ENCODE results near the gene FBXL12.
"Not testable (repeated sequence)": the region's sequence is repeated elsewhere in the genome, so short reads cannot be mapped to it uniquely, and the experiment has no call there.

Gene FBXL12

DNA sequence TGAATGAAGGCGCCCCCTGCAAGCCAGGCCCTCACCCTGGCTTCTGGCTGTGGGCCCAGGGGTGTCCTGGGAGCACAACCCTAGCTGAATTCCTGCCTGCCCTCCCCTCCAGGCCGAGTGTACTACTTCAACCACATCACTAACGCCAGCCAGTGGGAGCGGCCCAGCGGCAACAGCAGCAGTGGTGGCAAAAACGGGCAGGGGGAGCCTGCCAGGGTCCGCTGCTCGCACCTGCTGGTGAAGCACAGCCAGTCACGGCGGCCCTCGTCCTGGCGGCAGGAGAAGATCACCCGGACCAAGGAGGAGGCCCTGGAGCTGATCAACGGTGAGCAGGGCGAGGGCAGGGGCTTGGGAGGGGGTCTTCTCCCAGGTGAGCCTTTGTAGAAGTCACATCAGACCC lies 19.4 kb upstream of the FBXL12 start:
- no peak for DNase-seq

DNA sequence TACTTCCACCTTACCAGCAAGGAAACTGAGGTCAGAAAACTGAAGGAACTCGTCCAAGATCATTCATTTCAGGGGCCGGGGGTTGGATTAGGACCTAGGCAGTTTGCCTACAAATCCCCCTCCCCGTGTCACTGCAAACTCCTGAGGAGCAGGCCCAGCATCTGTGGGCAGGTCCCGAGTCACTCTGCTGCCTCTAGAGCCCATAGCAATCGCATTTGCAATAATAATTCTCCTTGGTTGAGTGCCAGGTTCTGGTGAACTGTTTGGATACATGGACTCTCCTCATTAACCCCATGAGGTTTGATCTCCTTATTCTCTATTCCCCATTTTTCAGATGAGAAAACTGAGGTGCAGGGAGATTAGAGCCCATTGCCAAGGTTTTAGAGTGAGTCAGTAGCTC lies 17.1 kb upstream of the FBXL12 start:
- DNase-seq, result no peak

DNA sequence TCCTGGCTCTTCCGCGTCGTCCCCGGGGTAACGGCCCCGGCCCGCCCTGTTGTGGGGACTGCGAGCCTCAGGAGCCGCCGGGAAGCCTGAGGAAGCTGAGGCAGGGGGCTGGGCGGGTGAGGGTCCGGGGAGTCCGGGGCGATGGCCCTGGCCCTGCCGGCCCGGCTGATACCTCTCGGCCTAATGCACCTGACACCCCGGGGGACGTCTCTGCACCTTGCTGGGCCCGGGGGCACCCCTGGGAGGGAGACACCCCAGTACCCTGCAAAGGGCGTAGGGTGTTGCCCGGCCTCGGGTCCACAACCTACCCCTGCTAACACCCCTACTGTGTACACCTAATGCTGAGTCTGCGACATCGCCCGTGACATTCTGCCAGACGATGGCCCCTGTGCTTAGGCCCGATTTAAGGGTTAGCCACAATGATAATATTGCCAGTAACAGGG lies 16.6 kb upstream of the FBXL12 start:
- no peak for DNase-seq

DNA sequence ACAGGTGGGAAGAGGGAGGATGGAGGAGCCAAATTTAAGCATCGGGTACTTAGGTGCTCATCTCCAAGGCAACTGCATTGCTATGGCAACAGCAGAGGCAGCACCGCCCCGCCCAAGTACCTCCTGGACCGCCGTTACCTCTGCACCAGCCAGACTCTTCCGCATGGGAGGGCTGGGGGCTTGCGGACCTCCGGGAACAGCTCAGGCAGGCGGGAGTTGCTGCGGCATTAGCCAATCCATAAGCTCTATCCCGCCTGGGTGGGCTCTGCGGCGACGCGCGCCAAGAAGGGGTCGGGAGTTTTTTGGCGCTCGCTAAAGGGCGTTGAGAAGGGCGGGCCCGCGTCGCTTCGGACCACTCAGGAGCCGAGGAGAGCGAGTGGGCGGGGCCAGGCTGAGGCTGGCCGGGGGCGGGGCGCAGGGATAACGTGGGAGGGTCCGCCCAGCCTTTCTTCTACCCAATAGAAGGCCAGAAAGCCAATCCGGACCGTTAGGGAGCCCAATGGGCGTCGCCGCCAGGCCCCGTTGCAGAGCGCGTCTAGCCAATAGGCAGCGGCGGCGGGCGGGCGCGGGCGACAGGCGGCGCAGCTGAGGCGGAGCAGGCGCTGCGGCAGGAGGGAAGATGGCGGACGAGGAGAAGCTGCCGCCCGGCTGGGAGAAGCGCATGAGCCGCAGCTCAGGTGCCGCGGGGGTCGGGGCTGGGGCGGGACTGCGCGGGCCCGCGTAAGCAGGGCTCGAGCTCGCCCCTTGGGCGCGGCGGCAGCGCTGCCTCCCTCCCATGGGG lies 16.0 kb upstream of the FBXL12 start, which contains the start of gene PIN1:
Gene PIN1, plus strand, starts transcription at position 593 of the 781 bp plus-strand sequence. Its CDS starts 27 bp downstream, at position 620.
- DNase-seq, result peak; percentile 98

DNA sequence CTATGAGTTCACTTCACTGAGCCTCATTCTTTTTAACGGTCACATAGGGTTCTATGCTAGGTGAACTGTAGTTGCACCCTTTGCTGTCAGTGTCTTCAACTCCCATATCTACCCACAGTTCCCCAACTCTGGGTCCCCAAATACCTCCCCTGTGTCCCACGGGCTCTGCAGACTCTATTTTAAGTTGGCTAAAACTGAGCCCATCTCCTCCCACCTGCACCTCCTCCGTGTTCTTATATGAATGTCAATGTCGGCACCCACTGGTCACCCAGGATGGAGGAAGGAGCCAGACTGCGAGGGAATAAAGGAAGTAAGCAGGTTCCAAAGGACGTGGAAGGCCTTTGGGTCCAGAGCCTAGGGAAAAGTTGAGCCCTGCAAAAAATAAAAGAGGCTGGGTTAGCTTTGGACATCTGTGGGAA lies 15.4 kb upstream of the FBXL12 start:
- DNase-seq, result no peak

DNA sequence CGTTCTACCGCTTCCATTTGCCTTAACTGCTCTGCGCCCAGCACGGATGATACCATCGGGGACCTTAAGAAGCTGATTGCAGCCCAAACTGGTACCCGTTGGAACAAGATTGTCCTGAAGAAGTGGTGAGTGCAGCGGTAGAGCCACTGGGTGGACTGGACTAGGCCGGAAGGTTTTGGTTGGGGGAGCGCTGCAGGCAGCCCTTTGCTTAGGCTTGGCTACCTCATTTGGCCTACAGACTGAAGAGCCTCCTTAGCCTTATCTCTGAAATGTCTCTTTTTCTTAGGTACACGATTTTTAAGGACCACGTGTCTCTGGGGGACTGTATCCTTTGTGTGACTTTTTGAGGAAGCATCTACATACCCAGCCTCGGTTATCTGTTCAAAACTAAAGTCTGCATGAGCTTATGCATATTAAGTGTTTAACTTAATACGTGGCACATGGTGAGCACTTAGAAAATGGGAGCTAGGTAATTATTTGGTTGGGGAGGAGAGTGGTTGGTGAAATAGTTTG lies 9.7 kb upstream of the FBXL12 start:
- DNase-seq, result no peak

DNA sequence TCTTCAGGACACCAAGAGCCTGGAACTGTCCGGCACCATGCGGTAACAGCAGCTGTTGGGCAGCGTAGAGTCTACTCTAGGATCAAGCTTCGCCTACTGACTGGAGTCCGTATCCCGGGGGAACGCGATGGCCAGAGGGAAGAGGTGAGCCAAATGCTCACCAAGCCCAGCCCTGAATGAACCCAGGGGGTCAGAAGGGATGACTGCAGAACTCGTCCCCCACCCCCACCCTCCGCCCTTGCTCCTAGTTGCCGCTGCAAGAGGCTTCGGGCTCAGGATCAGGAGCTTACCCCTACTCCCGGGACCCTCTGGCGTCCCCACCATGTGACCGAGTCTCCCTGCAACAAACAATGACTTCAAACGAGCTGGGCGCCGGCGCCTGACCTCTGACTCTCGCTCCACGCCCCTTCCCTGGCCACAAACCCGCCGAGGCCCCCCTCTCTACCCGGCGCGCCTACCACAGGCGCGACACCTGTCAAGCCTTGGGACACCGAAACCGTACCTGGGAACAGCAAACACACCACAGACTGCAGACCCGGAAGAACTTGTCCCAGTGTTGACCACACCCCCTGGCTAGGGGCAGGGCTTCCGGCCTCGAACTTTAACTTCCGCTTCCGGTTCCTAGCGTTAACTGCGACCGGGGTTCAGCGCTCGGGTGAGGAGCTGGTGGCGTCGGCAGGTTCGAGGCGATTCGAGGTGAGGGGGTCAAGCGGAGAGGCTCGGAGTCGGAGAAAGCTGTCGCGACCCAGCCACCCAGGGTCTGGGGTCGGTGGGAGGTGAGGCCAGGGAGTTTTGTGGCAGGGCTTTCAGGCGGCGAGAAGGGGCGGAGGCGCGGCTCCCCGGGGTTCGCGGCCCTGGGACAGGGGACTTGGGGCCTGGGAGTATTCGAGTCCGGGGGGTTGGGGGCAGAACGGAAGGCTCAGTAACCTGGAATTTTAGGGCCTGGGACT lies 8.7 kb upstream of the FBXL12 start, which contains the start of gene UBL5:
Gene UBL5, plus strand, starts transcription at position 630 of the 950 bp plus-strand sequence. CDS start 420 bp downstream, outside the sequence.
- DNase-seq, result peak; percentile 51

DNA sequence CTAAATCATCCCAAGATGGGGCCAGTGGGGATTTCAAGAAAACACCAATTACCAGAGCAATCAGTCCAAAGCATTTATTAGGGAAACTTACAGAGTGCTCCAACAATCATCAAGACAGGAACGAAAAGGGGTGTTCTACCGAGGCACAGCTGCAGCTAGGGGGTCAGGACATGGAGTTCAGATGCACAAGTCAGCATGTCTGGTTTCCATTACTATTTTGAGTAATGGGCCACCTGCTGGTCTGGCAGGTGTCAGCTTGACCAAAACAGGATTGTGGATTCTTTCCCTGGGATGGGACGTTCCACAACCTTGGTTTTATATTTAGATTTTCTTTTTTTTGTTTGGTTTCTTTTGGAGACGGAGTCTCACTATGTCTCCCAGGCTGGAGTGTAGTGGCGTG lies 4.9 kb upstream of the FBXL12 start:
- no peak for DNase-seq

DNA sequence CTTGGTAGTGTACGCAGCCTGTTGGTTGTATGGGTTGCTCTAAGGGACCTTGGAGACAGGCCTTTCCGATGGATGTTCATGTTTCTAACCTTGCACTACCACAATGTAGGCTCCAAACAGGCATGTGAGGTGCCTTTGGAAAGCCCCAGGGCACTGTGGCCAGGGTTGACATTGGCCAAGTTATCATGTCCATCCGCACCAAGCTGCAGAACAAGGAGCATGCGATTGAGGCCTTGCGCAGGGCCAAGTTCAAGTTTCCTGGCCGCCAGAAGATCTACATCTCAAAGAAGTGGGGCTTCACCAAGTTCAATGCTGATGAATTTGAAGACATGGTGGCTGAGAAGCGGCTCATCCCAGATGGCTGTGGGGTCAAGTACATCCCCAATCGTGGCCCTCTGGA lies 1.2 kb upstream of the FBXL12 start:
- not testable (repeated sequence) for DNase-seq

DNA sequence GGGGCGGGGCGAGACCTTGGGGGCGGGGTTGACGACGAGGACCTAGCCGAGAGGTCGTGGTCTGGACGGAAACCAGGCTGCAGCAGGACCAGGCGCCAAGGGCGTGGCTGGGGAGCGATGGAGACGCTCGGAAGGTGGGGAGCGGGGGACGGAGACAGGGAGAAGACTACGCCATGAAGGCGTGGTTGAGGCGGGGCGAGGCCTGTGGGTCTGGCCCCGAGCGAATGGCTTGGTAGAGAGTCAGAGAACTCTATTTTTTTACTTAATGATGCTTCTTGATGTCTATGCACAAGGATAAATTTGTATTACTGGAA lies 674 bp upstream of the FBXL12 start:
- no peak for DNase-seq

DNA sequence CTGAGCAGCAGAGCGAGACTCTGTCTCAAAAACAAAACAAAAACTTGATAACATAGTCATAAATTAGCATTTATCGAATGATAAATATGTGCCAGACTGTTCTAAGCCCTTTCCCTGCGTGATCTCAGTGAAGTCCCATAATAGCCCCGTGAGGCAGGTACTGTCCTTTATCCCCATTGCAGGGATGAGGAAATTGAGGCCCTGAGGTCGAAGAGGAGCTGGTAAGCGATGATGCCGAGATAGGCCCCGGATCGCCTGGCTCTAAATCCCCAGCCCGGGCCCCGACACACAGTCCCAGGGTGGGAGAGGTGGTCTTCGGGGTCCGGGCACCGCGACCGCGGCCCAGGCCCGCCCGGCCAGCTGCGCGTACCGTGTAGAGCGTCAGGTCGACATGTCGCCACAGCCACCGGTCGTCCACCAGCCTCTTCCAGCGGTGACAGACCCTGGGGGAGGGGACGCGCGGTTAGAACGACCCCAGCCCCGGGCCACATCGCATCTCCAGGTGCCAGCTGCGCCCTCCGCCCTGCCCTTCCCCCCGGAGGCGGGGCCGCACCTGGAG lies 625 bp downstream of the FBXL12 start:
- no peak for DNase-seq

DNA sequence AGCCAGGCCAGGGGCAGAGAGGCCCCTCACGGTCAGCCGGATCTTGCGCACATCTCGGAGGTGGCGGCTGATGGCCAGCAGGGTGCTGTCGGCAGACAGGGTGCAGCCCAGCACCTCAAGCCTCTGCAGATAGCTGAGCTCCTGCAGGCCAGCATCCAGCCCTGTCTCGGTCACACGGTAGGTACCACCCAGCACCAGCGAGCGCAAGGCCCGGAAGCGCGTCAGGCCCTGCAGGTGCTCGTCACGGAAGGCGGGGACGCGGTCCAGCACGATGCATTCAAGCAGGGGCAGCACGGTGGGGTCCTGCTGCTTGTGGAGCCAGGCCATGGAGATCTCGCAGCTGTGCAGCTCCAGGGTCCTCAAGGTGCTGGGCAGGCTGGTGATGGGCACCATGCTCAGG lies 7.7 kb downstream of the FBXL12 start:
- no peak for DNase-seq

DNA sequence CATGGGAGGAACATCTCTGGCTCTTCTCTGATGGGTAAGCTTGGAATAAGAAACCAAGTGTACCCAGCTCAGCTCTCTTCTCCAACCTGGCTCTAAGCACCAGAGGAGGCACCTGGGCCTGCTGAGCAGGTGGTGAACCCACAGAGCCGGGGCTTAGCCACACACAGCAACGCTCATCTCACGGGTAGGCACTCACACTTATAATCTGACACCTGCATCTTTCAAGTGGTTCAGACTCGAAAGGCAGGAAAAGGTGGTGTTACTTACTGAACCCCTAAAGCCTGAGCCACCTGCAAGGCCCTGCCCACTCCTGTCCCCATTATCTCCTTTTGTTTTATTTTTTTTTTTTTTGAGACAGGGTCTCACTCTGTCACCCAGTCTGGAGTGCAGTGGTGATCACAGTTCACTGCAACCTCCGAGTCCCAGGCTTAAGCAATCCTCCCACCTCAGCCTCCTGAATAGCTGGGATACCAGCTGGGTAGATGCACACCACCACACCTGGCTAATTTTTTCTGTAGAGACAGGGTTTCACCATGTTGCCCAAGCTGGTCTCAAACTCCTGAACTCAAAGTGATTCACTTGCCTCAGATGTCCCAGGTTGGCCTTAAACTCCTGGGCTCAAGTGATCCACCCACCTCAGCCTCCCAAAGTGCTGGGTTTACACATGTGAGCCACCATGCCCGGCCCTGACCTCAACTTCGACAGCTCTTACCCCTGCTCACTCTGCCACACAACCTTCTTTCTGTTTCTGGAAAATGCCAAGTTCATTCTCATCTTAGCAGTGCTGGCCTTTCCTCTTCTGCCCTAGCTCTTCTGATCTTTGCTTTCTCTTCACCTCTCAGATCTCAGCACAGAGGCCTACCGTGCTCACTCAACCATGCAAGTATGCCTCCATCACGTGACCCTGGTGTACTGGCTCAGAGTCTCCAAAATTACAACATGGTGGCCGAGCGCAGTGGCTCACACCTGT lies 9.7 kb downstream of the FBXL12 start:
- DNase-seq, result no peak

DNA sequence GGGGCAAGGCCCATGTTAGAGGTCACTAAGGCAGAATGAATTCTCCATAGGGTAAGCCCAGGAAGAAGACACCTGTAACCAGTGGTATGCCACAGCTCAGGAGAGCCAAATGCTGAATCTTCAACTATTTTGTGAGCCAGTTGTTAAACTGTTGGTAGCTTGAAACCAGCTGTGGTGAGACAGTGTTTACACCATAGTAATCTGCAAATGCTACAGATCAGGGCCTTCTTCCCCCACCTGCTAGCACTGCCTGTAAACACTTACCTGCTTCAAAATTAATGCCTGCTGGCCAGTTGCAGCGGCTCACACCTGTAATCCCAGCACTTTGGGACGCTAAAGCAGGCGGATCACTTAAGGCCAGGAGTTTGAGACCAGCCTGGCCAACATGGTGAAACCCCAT lies 12.1 kb downstream of the FBXL12 start:
- DNase-seq, result no peak

DNA sequence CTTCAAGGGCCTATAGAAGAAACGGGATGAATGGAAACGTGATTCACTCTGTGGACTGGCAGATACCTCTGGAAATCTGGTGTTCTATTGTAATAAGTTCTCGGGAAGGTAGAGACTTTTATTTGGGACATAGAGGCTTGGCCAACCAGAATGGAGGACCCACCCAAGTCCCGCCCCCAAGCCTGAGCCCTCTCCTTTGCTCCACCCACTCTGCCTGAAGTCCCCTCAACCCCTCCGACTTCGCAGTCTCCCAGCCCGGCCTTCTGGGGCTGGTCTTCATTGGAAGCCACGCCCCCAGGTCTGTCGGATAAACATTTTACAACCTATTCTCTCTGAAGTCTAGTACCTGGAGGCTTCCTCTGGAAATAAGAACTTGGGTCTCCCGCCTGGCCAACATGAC lies 16.9 kb downstream of the FBXL12 start:
- DNase-seq, result no peak

DNA sequence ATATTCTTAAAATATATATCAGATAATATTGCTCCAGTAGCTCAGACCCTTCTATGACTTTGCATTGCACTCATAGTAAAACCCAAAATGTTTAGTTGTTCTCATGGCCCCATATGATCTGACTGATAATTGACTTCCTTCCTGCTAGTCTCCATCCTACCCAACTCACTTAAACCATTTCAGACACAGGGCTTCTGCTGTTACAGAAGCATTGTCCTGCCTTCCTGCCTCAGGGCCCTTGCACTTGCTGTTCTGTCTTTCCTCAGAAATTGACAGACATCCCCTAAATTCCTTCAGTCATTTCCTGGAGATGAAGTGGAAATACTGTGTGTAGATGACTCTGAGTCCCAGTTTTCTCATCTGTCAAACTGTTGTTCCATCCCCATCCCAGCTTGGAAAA lies 19.7 kb downstream of the FBXL12 start:
- DNase-seq, result no peak

DNA sequence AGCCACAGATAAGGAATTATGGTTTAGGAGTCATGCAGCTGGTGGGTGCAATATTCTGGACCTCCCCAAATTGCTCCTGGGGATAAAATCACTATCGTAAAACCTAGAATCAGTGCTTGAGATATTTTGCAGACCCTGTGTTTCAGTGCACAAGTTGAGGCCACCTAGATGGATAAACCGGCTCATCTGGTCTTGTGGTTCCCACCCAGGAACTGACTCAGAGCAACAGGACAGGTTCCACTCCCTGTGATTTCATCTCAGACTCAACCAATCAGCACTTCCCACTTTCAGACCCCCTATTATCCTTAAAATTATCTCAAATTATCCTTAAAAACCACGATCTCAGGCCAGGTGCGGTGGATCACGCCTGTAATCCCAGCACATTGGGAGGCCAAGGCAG lies 21.0 kb downstream of the FBXL12 start:
- DNase-seq, result no peak

DNA sequence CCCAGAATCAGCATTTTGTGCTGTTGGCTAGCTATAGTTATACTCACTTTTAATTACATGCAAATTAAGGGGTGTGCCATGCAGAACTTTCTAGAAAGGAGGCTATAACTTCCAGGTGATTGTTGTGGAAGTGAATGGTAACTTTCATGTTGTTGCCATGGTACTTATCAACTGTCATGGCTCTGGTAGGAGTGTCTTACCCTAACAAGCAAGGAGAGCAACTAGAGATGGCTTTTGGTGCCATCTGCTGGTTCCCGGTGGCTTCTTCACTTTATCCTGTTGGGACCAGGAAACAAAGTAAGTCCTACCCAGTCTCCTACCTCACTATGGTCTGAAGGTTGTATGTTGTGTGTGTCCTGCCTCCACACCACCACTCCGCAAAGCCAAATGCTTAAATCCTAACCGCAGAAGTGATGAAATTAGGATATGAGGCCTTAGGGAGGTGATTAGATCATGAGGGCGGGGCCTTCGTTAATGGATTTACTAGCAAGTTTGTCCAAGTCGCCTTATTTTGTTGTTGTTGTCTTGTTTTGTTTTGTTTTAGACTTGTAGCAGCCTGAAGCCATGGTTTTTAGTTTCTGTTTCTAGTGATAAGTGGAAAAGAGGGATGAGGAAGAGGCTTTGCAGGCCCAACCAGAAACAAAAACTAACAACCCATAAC lies 22.6 kb downstream of the FBXL12 start:
- DNase-seq, result peak; percentile 62

DNA sequence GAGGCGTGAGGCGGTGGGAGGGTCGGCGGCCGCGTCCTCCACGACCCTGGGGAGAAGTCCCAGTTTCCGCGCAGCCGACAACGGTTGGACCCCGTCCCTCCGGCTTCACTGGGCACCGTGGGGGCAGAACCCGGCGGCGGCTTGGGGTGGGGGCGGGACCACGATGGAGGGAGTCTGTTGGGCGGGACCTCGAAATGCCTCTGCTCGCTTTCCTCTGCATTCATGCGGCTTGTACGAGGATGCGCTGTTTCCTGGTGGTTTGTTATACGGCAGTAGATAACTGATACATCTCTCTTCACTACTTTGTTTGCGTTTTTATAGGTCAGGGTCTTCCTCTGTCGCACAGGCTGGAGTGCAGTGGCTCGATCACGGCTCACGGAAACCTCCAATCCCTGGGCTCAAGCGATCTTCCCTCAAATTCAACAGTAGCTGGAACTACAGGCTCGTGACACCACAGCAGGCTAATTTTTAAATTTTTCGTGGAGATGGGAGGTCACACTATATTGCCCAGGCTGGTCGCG lies 25.7 kb downstream of the FBXL12 start:
- no peak for DNase-seq

DNA sequence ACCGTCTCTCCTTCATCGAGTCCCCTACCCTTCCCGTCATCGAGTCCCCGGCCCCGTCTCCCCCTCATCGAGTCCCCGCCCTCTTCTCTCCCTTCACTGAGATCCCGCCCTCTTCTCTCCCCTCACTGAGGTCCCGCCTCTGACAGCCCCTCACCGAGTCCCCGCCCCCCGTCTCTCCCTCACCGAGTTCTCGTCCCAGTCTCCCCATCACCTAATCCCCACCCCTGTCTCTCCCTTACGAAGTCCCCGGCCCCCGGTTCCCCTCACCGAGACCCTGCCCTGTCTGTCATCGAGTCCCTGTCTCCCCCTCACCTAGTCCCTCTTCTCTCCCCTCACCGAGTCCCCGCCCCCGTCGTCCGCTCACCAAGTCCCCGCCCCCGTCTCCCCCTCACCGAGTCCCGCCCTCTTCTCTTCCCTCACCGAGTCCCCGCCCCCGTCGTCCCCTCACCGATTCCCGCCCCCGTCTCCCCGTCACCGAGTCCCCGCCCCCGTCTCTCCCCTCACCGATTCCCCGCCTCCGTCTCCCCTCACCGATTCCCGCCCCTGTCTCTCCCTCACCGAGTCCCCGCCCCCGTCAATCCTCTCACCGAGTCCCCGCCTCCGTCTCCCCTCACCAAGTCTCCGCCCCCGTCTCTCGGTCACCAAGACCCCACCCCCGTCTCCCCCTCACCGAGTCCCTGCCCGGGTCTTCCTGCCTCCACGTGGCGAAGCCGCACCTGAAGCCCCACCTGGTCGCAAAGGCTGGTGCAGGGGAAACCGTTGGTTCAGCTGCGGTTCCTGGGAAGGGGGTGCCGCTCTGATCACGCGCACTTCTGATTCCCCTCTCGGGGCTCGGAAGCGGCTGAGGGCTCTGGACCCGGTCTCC lies 26.4 kb downstream of the FBXL12 start:
- peak; percentile 15 for DNase-seq

Data from NCI-H524 treated with DMSO at 0.1 percent for 48 hours (cell line).